HEK293 (cell line): ENCODE data around the gene TIAM2.

ENCODE experiments used
- ATF2 ChIP-seq: fragments of 450-650 bp; formaldehyde crosslinking; IDR thresholded peaks from 2 replicates; pipeline ENCODE4 v1.5.1; 2016; ENCODE audit warnings: missing biosample characterization, missing genetic modification characterization, low read depth
- ZBTB7A ChIP-seq: fragments of 450-650 bp; formaldehyde crosslinking; IDR thresholded peaks from 2 replicates; pipeline ENCODE4 v1.5.1; 2016; ENCODE audit warnings: low read depth, missing biosample characterization, missing genetic modification characterization
- ZFP37 ChIP-seq: fragments of 450-650 bp; formaldehyde crosslinking; IDR thresholded peaks from 2 replicates; pipeline ENCODE4 v1.5.1; 2016; ENCODE audit warnings: missing biosample characterization, missing genetic modification characterization
- ZNF121 ChIP-seq: fragments of 450-650 bp; formaldehyde crosslinking; IDR thresholded peaks from 2 replicates; pipeline ENCODE4 v1.5.1; 2016; ENCODE audit warnings: missing biosample characterization, missing genetic modification characterization
- ZNF239 ChIP-seq: fragments of 450-650 bp; formaldehyde crosslinking; IDR thresholded peaks from 2 replicates; pipeline ENCODE4 v1.5.1; 2016; ENCODE audit warnings: missing biosample characterization, missing genetic modification characterization
- ZNF350 ChIP-seq: fragments of 450-650 bp; formaldehyde crosslinking; IDR thresholded peaks from 2 replicates; pipeline ENCODE4 v1.5.0; 2017; ENCODE audit warnings: missing biosample characterization, mild to moderate bottlenecking, missing genetic modification characterization
- ZNF366 ChIP-seq: fragments of 450-650 bp; formaldehyde crosslinking; conservative IDR thresholded peaks from 2 replicates; pipeline ENCODE4 v1.5.1; 2016; ENCODE audit warnings: missing biosample characterization, missing genetic modification characterization
- ZNF37A ChIP-seq: fragments of 450-650 bp; IDR thresholded peaks from 2 replicates; pipeline ENCODE4 v1.5.1; 2018; ENCODE audit warnings: missing biosample characterization, missing genetic modification characterization
- ZNF510 ChIP-seq: fragments of 450-650 bp; formaldehyde crosslinking; IDR thresholded peaks from 2 replicates; pipeline ENCODE4 v1.5.1; 2018; ENCODE audit warnings: mild to moderate bottlenecking, missing genetic modification characterization, missing biosample characterization; ENCODE audit not compliant: insufficient replicate concordance
- ZNF792 ChIP-seq: fragments of 450-650 bp; formaldehyde crosslinking; IDR thresholded peaks from 2 replicates; pipeline ENCODE4 v1.5.1; 2016; ENCODE audit warnings: missing biosample characterization, missing genetic modification characterization
- ZNF830 ChIP-seq: fragments of 450-650 bp; IDR thresholded peaks from 2 replicates; pipeline ENCODE4 v1.5.0; 2018; ENCODE audit warnings: missing biosample characterization, missing genetic modification characterization, low read depth, mild to moderate bottlenecking, moderate library complexity
- TF ChIP-seq, protein P1 (sequence below): fragments of 450-650 bp; formaldehyde crosslinking; IDR thresholded peaks from 2 replicates; pipeline ENCODE4 v1.5.1; 2016; ENCODE audit warnings: missing biosample characterization, missing genetic modification characterization
- TF ChIP-seq, protein P2 (sequence below): fragments of 450-650 bp; formaldehyde crosslinking; IDR thresholded peaks from 2 replicates; pipeline ENCODE4 v1.5.1; 2016; ENCODE audit warnings: missing biosample characterization, missing genetic modification characterization
- TF ChIP-seq, protein P3 (sequence below): fragments of 450-650 bp; formaldehyde crosslinking; IDR thresholded peaks from 2 replicates; pipeline ENCODE4 v1.5.1; 2016; ENCODE audit warnings: missing biosample characterization, missing genetic modification characterization

DNA sequence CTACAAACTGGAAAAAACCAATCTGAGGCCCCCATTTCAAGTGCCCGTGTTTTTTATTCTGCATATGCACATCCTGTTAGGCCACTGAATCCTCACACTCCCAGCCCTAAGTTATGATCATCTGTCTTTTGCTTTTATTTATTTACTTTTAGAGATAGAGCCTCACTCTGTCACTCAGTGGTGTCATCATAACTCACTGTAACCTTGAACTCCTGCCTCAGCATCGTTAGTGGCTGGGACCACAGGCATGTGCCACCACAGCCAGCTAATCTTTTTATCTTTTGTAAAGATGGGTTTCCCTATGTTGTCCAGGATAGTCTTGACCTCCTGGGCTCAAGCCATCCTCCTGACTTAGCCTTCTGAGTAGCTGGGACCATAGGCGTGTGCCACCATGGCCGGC is 239.1 kb downstream of the TIAM2 start:
- TF ChIP-seq ATF2: no peak
- TF ChIP-seq ZBTB7A: no peak
- TF ChIP-seq, protein P1, sequence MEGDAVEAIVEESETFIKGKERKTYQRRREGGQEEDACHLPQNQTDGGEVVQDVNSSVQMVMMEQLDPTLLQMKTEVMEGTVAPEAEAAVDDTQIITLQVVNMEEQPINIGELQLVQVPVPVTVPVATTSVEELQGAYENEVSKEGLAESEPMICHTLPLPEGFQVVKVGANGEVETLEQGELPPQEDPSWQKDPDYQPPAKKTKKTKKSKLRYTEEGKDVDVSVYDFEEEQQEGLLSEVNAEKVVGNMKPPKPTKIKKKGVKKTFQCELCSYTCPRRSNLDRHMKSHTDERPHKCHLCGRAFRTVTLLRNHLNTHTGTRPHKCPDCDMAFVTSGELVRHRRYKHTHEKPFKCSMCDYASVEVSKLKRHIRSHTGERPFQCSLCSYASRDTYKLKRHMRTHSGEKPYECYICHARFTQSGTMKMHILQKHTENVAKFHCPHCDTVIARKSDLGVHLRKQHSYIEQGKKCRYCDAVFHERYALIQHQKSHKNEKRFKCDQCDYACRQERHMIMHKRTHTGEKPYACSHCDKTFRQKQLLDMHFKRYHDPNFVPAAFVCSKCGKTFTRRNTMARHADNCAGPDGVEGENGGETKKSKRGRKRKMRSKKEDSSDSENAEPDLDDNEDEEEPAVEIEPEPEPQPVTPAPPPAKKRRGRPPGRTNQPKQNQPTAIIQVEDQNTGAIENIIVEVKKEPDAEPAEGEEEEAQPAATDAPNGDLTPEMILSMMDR (tag by site-specific recombination): no peak
- no peak for TF ChIP-seq ZNF350
- no peak for TF ChIP-seq ZNF830 (tag by site-specific recombination)
- TF ChIP-seq, protein P2, sequence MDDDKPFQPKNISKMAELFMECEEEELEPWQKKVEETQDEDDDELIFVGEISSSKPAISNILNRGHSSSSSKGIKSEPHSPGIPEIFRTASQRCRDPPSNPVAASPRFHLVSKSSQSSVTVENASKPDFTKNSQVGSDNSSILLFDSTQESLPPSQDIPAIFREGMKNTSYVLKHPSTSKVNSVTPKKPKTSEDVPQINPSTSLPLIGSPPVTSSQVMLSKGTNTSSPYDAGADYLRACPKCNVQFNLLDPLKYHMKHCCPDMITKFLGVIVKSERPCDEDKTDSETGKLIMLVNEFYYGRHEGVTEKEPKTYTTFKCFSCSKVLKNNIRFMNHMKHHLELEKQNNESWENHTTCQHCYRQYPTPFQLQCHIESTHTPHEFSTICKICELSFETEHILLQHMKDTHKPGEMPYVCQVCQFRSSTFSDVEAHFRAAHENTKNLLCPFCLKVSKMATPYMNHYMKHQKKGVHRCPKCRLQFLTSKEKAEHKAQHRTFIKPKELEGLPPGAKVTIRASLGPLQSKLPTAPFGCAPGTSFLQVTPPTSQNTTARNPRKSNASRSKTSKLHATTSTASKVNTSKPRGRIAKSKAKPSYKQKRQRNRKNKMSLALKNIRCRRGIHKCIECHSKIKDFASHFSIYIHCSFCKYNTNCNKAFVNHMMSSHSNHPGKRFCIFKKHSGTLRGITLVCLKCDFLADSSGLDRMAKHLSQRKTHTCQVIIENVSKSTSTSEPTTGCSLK (tag by site-specific recombination): no peak
- TF ChIP-seq ZNF510 (tag by site-specific recombination): no peak
- TF ChIP-seq ZNF121 (tag by site-specific recombination): no peak
- TF ChIP-seq ZNF239 (tag by site-specific recombination): no peak
- TF ChIP-seq ZNF792: no peak
- no peak for TF ChIP-seq ZFP37
- no peak for TF ChIP-seq ZNF366 (tag by site-specific recombination)
- TF ChIP-seq, protein P3, sequence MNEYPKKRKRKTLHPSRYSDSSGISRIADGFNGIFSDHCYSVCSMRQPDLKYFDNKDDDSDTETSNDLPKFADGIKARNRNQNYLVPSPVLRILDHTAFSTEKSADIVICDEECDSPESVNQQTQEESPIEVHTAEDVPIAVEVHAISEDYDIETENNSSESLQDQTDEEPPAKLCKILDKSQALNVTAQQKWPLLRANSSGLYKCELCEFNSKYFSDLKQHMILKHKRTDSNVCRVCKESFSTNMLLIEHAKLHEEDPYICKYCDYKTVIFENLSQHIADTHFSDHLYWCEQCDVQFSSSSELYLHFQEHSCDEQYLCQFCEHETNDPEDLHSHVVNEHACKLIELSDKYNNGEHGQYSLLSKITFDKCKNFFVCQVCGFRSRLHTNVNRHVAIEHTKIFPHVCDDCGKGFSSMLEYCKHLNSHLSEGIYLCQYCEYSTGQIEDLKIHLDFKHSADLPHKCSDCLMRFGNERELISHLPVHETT (tag by site-specific recombination): no peak
- TF ChIP-seq ZNF37A: no peak
